ENCODE data around the gene LRRC47. TPM values are rescaled to one million over a fixed set of nuclear protein-coding genes. Genes with fewer than 3 reads are reported as not detected.

The LRRC47 gene
- total RNA-seq, 4 donors from 2014 or later = 64.2 to 97.2 (median 89.9) TPM

- Histone ChIP-seq H3K9me3 (no peaks in the 10 kb centered on the region), H3K36me3 (peaks cover 0 to 6% of the 10 kb centered on the region in 2 donors), H3K4me1 (peaks cover 6 to 29% of the 10 kb centered on the region in 2 donors), H3K27me3 (no peaks in the 10 kb centered on the region), H3K4me3 (no peak overlapping the region), H3K27ac (no peak overlapping the region)
- DNase-seq (no peak), ATAC-seq (no peak)
- in situ Hi-C loops (cut with MboI; ENCODE audit: low sequenced_read_pairs in 4 of 4) (no loop called here), intact Hi-C loops (cut with DNase I; ENCODE audit: low total_unique reads) (no loop called here)
- TF ChIP-seq CTCF (IDR thresholded peaks at IDR 0.05 in 4 of 5, conservative IDR thresholded peaks at IDR 0.05 in 1 of 5) = no peak
Observed at GRCh38 chr1:3774276-3774945, 21.9 kb downstream of the LRRC47 start.

GRCh38 chr1:3773572-3774275, 22.6 kb downstream of the LRRC47 start:
- intact Hi-C loops (cut with DNase I; ENCODE audit: low total_unique reads) = no loop called here
- peak overlapping the region in 1 of 4 donors; percentile 35 for H3K27ac ChIP-seq
- in situ Hi-C loops (cut with MboI; ENCODE audit: low sequenced_read_pairs in 4 of 4) = no loop called here

GRCh38 chr1:3772715-3773571, 23.4 kb downstream of the LRRC47 start, which contains the start of gene SMIM1:
Gene SMIM1 (plus strand): TSS chr1:3772749. CDS start chr1:3775374, 2,625 bp downstream.
- Histone ChIP-seq H3K9me3 (no peaks in the 10 kb centered on the region), H3K4me3 (peak within 1 kb of the TSS; percentile 62 to 80 (median 66)), H3K27me3 (no peaks in the 10 kb centered on the region), H3K4me1 (peaks cover 6 to 24% of the 10 kb centered on the region in 2 donors), H3K27ac (peak within 1 kb of the TSS; percentile 30 to 61 (median 45)), H3K36me3 (no peaks in the 10 kb centered on the region)
- in situ Hi-C loops (cut with MboI; ENCODE audit: low sequenced_read_pairs in 4 of 4) (no loop called here), intact Hi-C loops (cut with DNase I; ENCODE audit: low total_unique reads) (no loop called here)
- ATAC-seq (peak in 1 of 2 donors; percentile 10), DNase-seq (no peak)
- TF ChIP-seq CTCF (IDR thresholded peaks at IDR 0.05 in 4 of 5, conservative IDR thresholded peaks at IDR 0.05 in 1 of 5) (no peak), POLR2A (IDR thresholded peaks at IDR 0.05) (no peak)

More at GRCh38 chr1:3773572-3774275, 22.6 kb downstream of the LRRC47 start:
- ATAC-seq (no peak), DNase-seq (no peak)
- H3K27me3 ChIP-seq = no peaks in the 10 kb centered on the region
- H3K36me3 ChIP-seq = no peaks in the 10 kb centered on the region
- H3K4me1 ChIP-seq = peaks cover 6 to 29% of the 10 kb centered on the region in 2 donors
- no peaks in the 10 kb centered on the region for H3K9me3 ChIP-seq
- no peak overlapping the region for H3K4me3 ChIP-seq
- TF ChIP-seq POLR2A (IDR thresholded peaks at IDR 0.05) (no peak), CTCF (IDR thresholded peaks at IDR 0.05 in 4 of 5, conservative IDR thresholded peaks at IDR 0.05 in 1 of 5) (no peak)

- no peaks in the 10 kb centered on the region for H3K9me3 ChIP-seq
- peak overlapping the region; percentile 30 to 61 (median 45) for H3K27ac ChIP-seq
- ATAC-seq = peak; percentile 56 to 77
- H3K27me3 ChIP-seq = no peaks in the 10 kb centered on the region
- peak overlapping the region; percentile 62 to 80 (median 66) for H3K4me3 ChIP-seq
- TF ChIP-seq CTCF (IDR thresholded peaks at IDR 0.05 in 4 of 5, conservative IDR thresholded peaks at IDR 0.05 in 1 of 5) (no peak), POLR2A (IDR thresholded peaks at IDR 0.05) (peak in 1 of 2 donors; percentile 13)
- peaks cover 6 to 24% of the 10 kb centered on the region in 2 donors for H3K4me1 ChIP-seq
- H3K36me3 ChIP-seq = no peaks in the 10 kb centered on the region
- intact Hi-C loops (cut with DNase I; ENCODE audit: low total_unique reads) = no loop called here
- in situ Hi-C loops (cut with MboI; ENCODE audit: low sequenced_read_pairs in 4 of 4) = no loop called here
- peak; percentile 80 for DNase-seq
Observed at GRCh38 chr1:3772027-3772714, 24.1 kb downstream of the LRRC47 start.

Measured in gastrocnemius medialis (tissue), 4 donors.